ENCODE data around the gene CYB5D1. TPM values are rescaled to one million over a fixed set of nuclear protein-coding genes. Genes with fewer than 3 reads are reported as not detected.
A peak's percentile ranks its signal among the peaks of the same experiment; 100 is the strongest.

The CYB5D1 gene
- total RNA-seq, 4 donors from 2014 or later: 3.1 to 17.6 (median 16.2) TPM

GRCh38 chr17:7893187-7893880, 35.5 kb downstream of the CYB5D1 start:
- H3K4me1 ChIP-seq: peaks cover 3 to 18% of the 10 kb centered on the region in 2 donors
- no peak for DNase-seq
- no peak overlapping the region for H3K4me3 ChIP-seq
- H3K27me3 ChIP-seq: no peaks in the 10 kb centered on the region
- no peaks in the 10 kb centered on the region for H3K9me3 ChIP-seq
- TF ChIP-seq POLR2A (IDR thresholded peaks at IDR 0.05) (no peak), CTCF (IDR thresholded peaks at IDR 0.05) (no peak)
- H3K27ac ChIP-seq: no peak overlapping the region
- intact Hi-C loops (cut with DNase I; ENCODE audit: low total_unique reads): no loop called here
- H3K36me3 ChIP-seq: no peaks in the 10 kb centered on the region

- Histone ChIP-seq H3K9me3 (no peaks in the 10 kb centered on the region), H3K27ac (no peak overlapping the region), H3K4me1 (peaks cover 0 to 10% of the 10 kb centered on the region in 2 donors), H3K36me3 (no peaks in the 10 kb centered on the region), H3K27me3 (no peaks in the 10 kb centered on the region), H3K4me3 (no peak overlapping the region)
- no peak for DNase-seq
- intact Hi-C loops (cut with DNase I; ENCODE audit: low total_unique reads): no loop called here
- no peak for TF ChIP-seq CTCF (IDR thresholded peaks at IDR 0.05)
- no peak for TF ChIP-seq POLR2A (IDR thresholded peaks at IDR 0.05)
Observed at GRCh38 chr17:7894226-7894625, 36.4 kb downstream of the CYB5D1 start.

GRCh38 chr17:7894866-7895265, 37.1 kb downstream of the CYB5D1 start:
- Histone ChIP-seq H3K36me3 (no peaks in the 10 kb centered on the region), H3K27ac (no peak overlapping the region), H3K27me3 (no peaks in the 10 kb centered on the region), H3K4me1 (peaks cover 0 to 4% of the 10 kb centered on the region in 2 donors), H3K9me3 (no peaks in the 10 kb centered on the region), H3K4me3 (no peak overlapping the region)
- intact Hi-C loops (cut with DNase I; ENCODE audit: low total_unique reads): no loop called here
- TF ChIP-seq POLR2A (IDR thresholded peaks at IDR 0.05): no peak
- TF ChIP-seq CTCF (IDR thresholded peaks at IDR 0.05): no peak
- no peak for DNase-seq

GRCh38 chr17:7897090-7897489, 39.3 kb downstream of the CYB5D1 start:
- H3K27ac ChIP-seq: no peak overlapping the region
- H3K4me1 ChIP-seq: no peaks in the 10 kb centered on the region
- no peaks in the 10 kb centered on the region for H3K9me3 ChIP-seq
- TF ChIP-seq CTCF (IDR thresholded peaks at IDR 0.05) (no peak), POLR2A (IDR thresholded peaks at IDR 0.05) (no peak)
- H3K36me3 ChIP-seq: no peaks in the 10 kb centered on the region
- no peak overlapping the region for H3K4me3 ChIP-seq
- DNase-seq: no peak
- intact Hi-C loops (cut with DNase I; ENCODE audit: low total_unique reads): no loop called here
- H3K27me3 ChIP-seq: no peaks in the 10 kb centered on the region

GRCh38 chr17:7897773-7898172, 40.0 kb downstream of the CYB5D1 start:
- H3K4me3 ChIP-seq: no peak overlapping the region
- H3K27ac ChIP-seq: no peak overlapping the region
- H3K36me3 ChIP-seq: no peaks in the 10 kb centered on the region
- H3K9me3 ChIP-seq: no peaks in the 10 kb centered on the region
- DNase-seq: no peak
- TF ChIP-seq POLR2A (IDR thresholded peaks at IDR 0.05) (no peak), CTCF (IDR thresholded peaks at IDR 0.05) (peak; percentile 24 to 69 (median 49))
- no peaks in the 10 kb centered on the region for H3K27me3 ChIP-seq
- intact Hi-C loops (cut with DNase I; ENCODE audit: low total_unique reads): no loop called here
- H3K4me1 ChIP-seq: no peaks in the 10 kb centered on the region
